H1 (cell line): ENCODE data around the gene MLC1. TPM values are rescaled to one million over a fixed set of nuclear protein-coding genes. Genes with fewer than 3 reads are reported as not detected.

Source experiments
- CEBPB ChIP-seq: IDR thresholded peaks from 2 replicates; pipeline ENCODE4 v1.6.1; 2012; ENCODE audit warnings: low read depth, low read length
- EZH2 ChIP-seq: fragments of 200-600 bp; sonication (generic); IDR thresholded peaks from 2 replicates; pipeline ENCODE4 v1.7.1; 2012; ENCODE audit warnings: low read depth, mild to moderate bottlenecking, moderate library complexity, low read length, inconsistent platforms; ENCODE audit not compliant: severe bottlenecking
- GTF2F1 ChIP-seq: IDR thresholded peaks from 2 replicates; pipeline ENCODE4 v1.6.1; 2012; ENCODE audit warnings: low read depth, low read length, improper control_type of control experiment, borderline replicate concordance
- MAFK ChIP-seq: IDR thresholded peaks from 2 replicates; pipeline ENCODE4 v1.6.1; 2012; ENCODE audit warnings: low read depth, mild to moderate bottlenecking, improper control_type of control experiment, low read length
- SUZ12 ChIP-seq: fragments of 200-600 bp; sonication (generic); IDR thresholded peaks from 2 replicates; pipeline ENCODE4 v1.6.1; 2012; ENCODE audit warnings: mild to moderate bottlenecking, inconsistent platforms, low read length, moderate library complexity, mixed read lengths
- polyA plus RNA-seq, 7 experiments: library from polyadenylated mRNA; depleted of rRNA in 3 of 7; stranded (reverse) in 5 of 7; unstranded in 2 of 7; fragments of >200 nt in 5 of 7; fragments of 200-250 nt in 2 of 7; gene quantifications; 1 replicate in 5 of 7; 2 replicates in 1 of 7; 4 replicates in 1 of 7; pipeline versions ENCODE4 v1.2.1 to v1.2.3, GENCODE V29; 2011 to 2013; ENCODE audit warnings: missing spikeins in 2 of 7, mixed read lengths in 2 of 7
- total RNA-seq: library from RNA; stranded (reverse); fragmentation: NEBNext Ultra II Directional; extraction: Animal tissue kit (Norgen Biotek cat#: 25700); gene quantifications from 2 replicates; pipeline ENCODE4 v1.2.1, GENCODE V29; 2021
- TF ChIP-seq, protein P1 (sequence below): fragments of 300-600 bp; sonication (generic); IDR thresholded peaks from 2 replicates; pipeline ENCODE4 v1.7.1; 2012; ENCODE audit warnings: low read length, moderate library complexity, mild to moderate bottlenecking, inconsistent platforms; ENCODE audit not compliant: insufficient replicate concordance
- TF ChIP-seq, protein P2 (sequence below): IDR thresholded peaks from 2 replicates; pipeline ENCODE4 v1.6.1; 2011; ENCODE audit warnings: low read length, improper control_type of control experiment

Gene MLC1
- total and polyA plus RNA-seq, 2 of the 8 experiments (the other 6 are each of a cell fraction or from before 2014, with no cell fraction given) = 0.20 TPM; not detected in 1

DNA sequence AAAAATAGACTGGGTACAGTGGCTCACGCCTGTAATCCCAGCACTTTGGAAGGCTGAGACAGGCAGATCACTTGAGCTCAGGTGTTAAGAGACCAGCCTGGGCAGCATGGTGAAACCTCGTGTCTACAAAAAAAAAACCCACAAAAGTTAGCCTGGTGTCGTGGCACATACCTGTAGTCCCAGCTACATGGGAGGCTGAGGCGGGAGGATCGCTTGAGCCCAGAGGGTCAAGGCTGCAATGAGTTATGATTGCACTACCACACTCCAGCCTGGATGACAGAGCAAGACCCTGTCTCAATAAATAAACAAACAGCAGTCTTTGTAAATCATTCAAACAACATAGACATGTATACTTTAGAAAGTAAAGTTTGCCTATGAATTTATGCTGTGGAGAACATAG, 7.1 kb upstream of the MLC1 start (continued):
- TF ChIP-seq, protein P1, sequence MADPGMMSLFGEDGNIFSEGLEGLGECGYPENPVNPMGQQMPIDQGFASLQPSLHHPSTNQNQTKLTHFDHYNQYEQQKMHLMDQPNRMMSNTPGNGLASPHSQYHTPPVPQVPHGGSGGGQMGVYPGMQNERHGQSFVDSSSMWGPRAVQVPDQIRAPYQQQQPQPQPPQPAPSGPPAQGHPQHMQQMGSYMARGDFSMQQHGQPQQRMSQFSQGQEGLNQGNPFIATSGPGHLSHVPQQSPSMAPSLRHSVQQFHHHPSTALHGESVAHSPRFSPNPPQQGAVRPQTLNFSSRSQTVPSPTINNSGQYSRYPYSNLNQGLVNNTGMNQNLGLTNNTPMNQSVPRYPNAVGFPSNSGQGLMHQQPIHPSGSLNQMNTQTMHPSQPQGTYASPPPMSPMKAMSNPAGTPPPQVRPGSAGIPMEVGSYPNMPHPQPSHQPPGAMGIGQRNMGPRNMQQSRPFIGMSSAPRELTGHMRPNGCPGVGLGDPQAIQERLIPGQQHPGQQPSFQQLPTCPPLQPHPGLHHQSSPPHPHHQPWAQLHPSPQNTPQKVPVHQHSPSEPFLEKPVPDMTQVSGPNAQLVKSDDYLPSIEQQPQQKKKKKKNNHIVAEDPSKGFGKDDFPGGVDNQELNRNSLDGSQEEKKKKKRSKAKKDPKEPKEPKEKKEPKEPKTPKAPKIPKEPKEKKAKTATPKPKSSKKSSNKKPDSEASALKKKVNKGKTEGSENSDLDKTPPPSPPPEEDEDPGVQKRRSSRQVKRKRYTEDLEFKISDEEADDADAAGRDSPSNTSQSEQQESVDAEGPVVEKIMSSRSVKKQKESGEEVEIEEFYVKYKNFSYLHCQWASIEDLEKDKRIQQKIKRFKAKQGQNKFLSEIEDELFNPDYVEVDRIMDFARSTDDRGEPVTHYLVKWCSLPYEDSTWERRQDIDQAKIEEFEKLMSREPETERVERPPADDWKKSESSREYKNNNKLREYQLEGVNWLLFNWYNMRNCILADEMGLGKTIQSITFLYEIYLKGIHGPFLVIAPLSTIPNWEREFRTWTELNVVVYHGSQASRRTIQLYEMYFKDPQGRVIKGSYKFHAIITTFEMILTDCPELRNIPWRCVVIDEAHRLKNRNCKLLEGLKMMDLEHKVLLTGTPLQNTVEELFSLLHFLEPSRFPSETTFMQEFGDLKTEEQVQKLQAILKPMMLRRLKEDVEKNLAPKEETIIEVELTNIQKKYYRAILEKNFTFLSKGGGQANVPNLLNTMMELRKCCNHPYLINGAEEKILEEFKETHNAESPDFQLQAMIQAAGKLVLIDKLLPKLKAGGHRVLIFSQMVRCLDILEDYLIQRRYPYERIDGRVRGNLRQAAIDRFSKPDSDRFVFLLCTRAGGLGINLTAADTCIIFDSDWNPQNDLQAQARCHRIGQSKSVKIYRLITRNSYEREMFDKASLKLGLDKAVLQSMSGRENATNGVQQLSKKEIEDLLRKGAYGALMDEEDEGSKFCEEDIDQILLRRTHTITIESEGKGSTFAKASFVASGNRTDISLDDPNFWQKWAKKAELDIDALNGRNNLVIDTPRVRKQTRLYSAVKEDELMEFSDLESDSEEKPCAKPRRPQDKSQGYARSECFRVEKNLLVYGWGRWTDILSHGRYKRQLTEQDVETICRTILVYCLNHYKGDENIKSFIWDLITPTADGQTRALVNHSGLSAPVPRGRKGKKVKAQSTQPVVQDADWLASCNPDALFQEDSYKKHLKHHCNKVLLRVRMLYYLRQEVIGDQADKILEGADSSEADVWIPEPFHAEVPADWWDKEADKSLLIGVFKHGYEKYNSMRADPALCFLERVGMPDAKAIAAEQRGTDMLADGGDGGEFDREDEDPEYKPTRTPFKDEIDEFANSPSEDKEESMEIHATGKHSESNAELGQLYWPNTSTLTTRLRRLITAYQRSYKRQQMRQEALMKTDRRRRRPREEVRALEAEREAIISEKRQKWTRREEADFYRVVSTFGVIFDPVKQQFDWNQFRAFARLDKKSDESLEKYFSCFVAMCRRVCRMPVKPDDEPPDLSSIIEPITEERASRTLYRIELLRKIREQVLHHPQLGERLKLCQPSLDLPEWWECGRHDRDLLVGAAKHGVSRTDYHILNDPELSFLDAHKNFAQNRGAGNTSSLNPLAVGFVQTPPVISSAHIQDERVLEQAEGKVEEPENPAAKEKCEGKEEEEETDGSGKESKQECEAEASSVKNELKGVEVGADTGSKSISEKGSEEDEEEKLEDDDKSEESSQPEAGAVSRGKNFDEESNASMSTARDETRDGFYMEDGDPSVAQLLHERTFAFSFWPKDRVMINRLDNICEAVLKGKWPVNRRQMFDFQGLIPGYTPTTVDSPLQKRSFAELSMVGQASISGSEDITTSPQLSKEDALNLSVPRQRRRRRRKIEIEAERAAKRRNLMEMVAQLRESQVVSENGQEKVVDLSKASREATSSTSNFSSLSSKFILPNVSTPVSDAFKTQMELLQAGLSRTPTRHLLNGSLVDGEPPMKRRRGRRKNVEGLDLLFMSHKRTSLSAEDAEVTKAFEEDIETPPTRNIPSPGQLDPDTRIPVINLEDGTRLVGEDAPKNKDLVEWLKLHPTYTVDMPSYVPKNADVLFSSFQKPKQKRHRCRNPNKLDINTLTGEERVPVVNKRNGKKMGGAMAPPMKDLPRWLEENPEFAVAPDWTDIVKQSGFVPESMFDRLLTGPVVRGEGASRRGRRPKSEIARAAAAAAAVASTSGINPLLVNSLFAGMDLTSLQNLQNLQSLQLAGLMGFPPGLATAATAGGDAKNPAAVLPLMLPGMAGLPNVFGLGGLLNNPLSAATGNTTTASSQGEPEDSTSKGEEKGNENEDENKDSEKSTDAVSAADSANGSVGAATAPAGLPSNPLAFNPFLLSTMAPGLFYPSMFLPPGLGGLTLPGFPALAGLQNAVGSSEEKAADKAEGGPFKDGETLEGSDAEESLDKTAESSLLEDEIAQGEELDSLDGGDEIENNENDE = no peak
- TF ChIP-seq MAFK (no peak), GTF2F1 (no peak), CEBPB (no peak), EZH2 (no peak), SUZ12 (no peak)
- TF ChIP-seq, protein P2, sequence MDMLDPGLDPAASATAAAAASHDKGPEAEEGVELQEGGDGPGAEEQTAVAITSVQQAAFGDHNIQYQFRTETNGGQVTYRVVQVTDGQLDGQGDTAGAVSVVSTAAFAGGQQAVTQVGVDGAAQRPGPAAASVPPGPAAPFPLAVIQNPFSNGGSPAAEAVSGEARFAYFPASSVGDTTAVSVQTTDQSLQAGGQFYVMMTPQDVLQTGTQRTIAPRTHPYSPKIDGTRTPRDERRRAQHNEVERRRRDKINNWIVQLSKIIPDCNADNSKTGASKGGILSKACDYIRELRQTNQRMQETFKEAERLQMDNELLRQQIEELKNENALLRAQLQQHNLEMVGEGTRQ = no peak
